A549 (cell line): ENCODE measurements around the gene ANKRD13C. TPM values are rescaled to one million over a fixed set of nuclear protein-coding genes. Genes with fewer than 3 reads are reported as not detected.

Experiments used
- ATAC-seq, 2 experiments: fragments of 200-7000 bp in 1 of 2; fragments of >200 bp in 1 of 2; cut with Nextera tagmentation in 1 of 2; cut with Tn5 transposase in 1 of 2; 3 replicates each; pipeline versions ENCODE4 v1.8.0 to v1.9.1; 2018 to 2020; ENCODE audit warnings: mild to moderate bottlenecking in 1 of 2, moderate library complexity in 1 of 2
- CTCF ChIA-PET: fragments of 300-600 bp; sonication (Branson Sonifier 250); formaldehyde crosslinking; extraction: SDS; loops from one replicate; lab custom pipeline; 2021; ENCODE audit warnings: antibody characterized with exemption, inconsistent platforms; lab: Yijun Ruan, JAX
- POLR2A ChIA-PET: fragments of 350-600 bp; formaldehyde crosslinking; extraction: SDS; loops from one replicate; lab custom pipeline; 2021; ENCODE audit warnings: antibody characterized with exemption, inconsistent platforms; lab: Yijun Ruan, JAX
- DNase-seq, 2 experiments: peaks; one replicate each; pipeline versions ENCODE4 v3.0.0 to v3.0.0-alpha.2; 2011 to 2016; ENCODE audit warnings: low read depth in 1 of 2, low spot score in 1 of 2
- FAIRE-seq: peaks from 2 replicates; lab custom pipeline; 2011; peaks lifted over from hg19 to GRCh38; lab: Jason Lieb, UNC
- H3K27ac ChIP-seq, 2 experiments: fragments of >200 bp; sonication (Bioruptor Twin); formaldehyde crosslinking; 3 replicates each; pipeline ENCODE4 v1.5.1; 2016 to 2017
- H3K4me1 ChIP-seq: fragments of >200 bp; sonication (Bioruptor Twin); formaldehyde crosslinking; 3 replicates; pipeline ENCODE4 v1.6.1; 2016
- H3K4me2 ChIP-seq: fragments of >200 bp; sonication (Bioruptor Twin); formaldehyde crosslinking; 3 replicates; pipeline ENCODE4 v1.6.1; 2016
- H3K4me3 ChIP-seq: fragments of >200 bp; sonication (Bioruptor Twin); formaldehyde crosslinking; 3 replicates; pipeline ENCODE4 v1.5.1; 2016
- H3K9me3 ChIP-seq: fragments of >200 bp; sonication (Bioruptor Twin); formaldehyde crosslinking; 3 replicates; pipeline ENCODE4 v1.6.1; 2016
- ELK1 ChIP-seq: fragments of 150-350 bp; IDR thresholded peaks from 2 replicates; pipeline ENCODE4 v1.6.1; 2014; ENCODE audit warnings: low read depth, mild to moderate bottlenecking, low read length
- FOSL2 ChIP-seq, 2 experiments: fragments of 450-650 bp in 1 of 2; fragments of >200 bp in 1 of 2; sonication (Bioruptor Twin) in 1 of 2; formaldehyde crosslinking; IDR thresholded peaks; 2 replicates each; pipeline versions ENCODE4 v1.5.0 to v1.6.1; 2016 to 2020; ENCODE audit warnings: mild to moderate bottlenecking in 1 of 2, moderate library complexity in 1 of 2
- GATA3 ChIP-seq: IDR thresholded peaks from 2 replicates; pipeline ENCODE4 v1.6.1; 2012; ENCODE audit warnings: borderline replicate concordance
- HEYL ChIP-seq: fragments of 250-450 bp; sonication (Bioruptor Pico); IDR thresholded peaks from 2 replicates; pipeline ENCODE4 v1.8.0; 2021; ENCODE audit warnings: mild to moderate bottlenecking, moderate library complexity
- KDM1A ChIP-seq: fragments of 200-600 bp; sonication (generic); IDR thresholded peaks from 2 replicates; pipeline ENCODE4 v1.6.1; 2016; ENCODE audit warnings: low read depth, mild to moderate bottlenecking
- MAX ChIP-seq: IDR thresholded peaks from 2 replicates; pipeline ENCODE4 v1.6.1; 2012
- PBX3 ChIP-seq: IDR thresholded peaks from 2 replicates; pipeline ENCODE4 v1.6.1; 2012
- POLR2AphosphoS2 ChIP-seq: conservative IDR thresholded peaks from 2 replicates; pipeline ENCODE4 v1.6.1; 2012; ENCODE audit warnings: low read length, improper control_type of control experiment, inconsistent platforms
- RFX5 ChIP-seq: fragments of 450-650 bp; IDR thresholded peaks from 2 replicates; pipeline ENCODE4 v1.7.1; 2014; ENCODE audit warnings: antibody characterized with exemption, mild to moderate bottlenecking, moderate library complexity
- SMC3 ChIP-seq: fragments of >200 bp; sonication (Bioruptor Twin); formaldehyde crosslinking; IDR thresholded peaks from 3 replicates; pipeline ENCODE4 v1.6.1; 2018; ENCODE audit warnings: inconsistent platforms
- ZSCAN20 ChIP-seq: fragments of 250-450 bp; sonication (Bioruptor Pico); IDR thresholded peaks from 2 replicates; pipeline ENCODE4 v1.8.0; 2022; ENCODE audit warnings: mild to moderate bottlenecking, moderate library complexity
- WGBS: methylation state at CpG from one replicate; pipeline ENCODE4 v1.1.6; 2017; ENCODE audit errors: missing lambda C conversion rate; 5-methylcytosine and 5-hydroxymethylcytosine counted together
- polyA plus RNA-seq, 4 experiments: library from polyadenylated mRNA; depleted of rRNA in 3 of 4; stranded (reverse); fragments of >200 nt; fragmentation: RNase III in 1 of 4; extraction: RNeasy Plus Mini Kit Qiagen cat#74134 plus additional on column Dnase treatment in 1 of 4; gene quantifications; 2 replicates in 3 of 4; 3 replicates in 1 of 4; pipeline ENCODE4 v1.2.3, GENCODE V29; 2011 to 2017

ANKRD13C gene
- polyA plus RNA-seq, 2 of the 4 experiments (the other 2 are of a cell fraction) = 8.1 to 12.5 TPM

GRCh38 chr1:70210820-70211219 is 143.7 kb downstream of the ANKRD13C start:
- no peak for DNase-seq
- no peak overlapping the region for H3K4me2 ChIP-seq
- ChIA-PET POLR2A (no interaction called here), CTCF (interaction anchor here (0.7 kb wide), 1 partner anchor 21 kb away, joined by 3 read pairs; no protein-coding TSS in a partner anchor)
- FAIRE-seq = no peak
- TF ChIP-seq FOSL2 (IDR thresholded peaks at IDR 0.05) = no peak
- TF ChIP-seq FOSL2 (CRISPR knock-in tag; IDR thresholded peaks at IDR 0.05) = no peak
- TF ChIP-seq RFX5 = no peak
- TF ChIP-seq HEYL (CRISPR knock-in tag) = no peak
- TF ChIP-seq ELK1 = no peak
- no peak for TF ChIP-seq POLR2AphosphoS2
- no peak for TF ChIP-seq PBX3
- TF ChIP-seq GATA3 = no peak
- TF ChIP-seq KDM1A = no peak
- no peak for TF ChIP-seq SMC3
- no peak for TF ChIP-seq MAX
- no peak for TF ChIP-seq ZSCAN20 (CRISPR knock-in tag)
- peaks cover 9% of the 10 kb centered on the region for H3K4me1 ChIP-seq
- no peak overlapping the region for H3K4me3 ChIP-seq
- WGBS = 97% methylated on average over 1 of the region's 1 CpG
- no peak for ATAC-seq
- H3K9me3 ChIP-seq = no peaks in the 10 kb centered on the region
- no peak overlapping the region for H3K27ac ChIP-seq

Other genes with a start within 250 kb of the ANKRD13C start
- 16.3 and 25.3 TPM in 2 replicates for gene LRRC40, start 149.1 kb downstream of the ANKRD13C start, polyA plus RNA-seq (2011; rRNA removed)
- gene LRRC40, start 149.1 kb downstream of the ANKRD13C start, polyA plus RNA-seq (2017; fragmentation: RNase III; extraction: RNeasy Plus Mini Kit Qiagen cat#74134 plus additional on column Dnase treatment) = 10.6 to 11.7 TPM (median 11.0 TPM) in 3 replicates
- gene SRSF11, start 133.3 kb downstream of the ANKRD13C start, polyA plus RNA-seq (2011; rRNA removed) = 172 and 202 TPM in 2 replicates
- gene SRSF11, start 133.3 kb downstream of the ANKRD13C start, polyA plus RNA-seq (2017; fragmentation: RNase III; extraction: RNeasy Plus Mini Kit Qiagen cat#74134 plus additional on column Dnase treatment) = 125 to 153 TPM (median 144 TPM) in 3 replicates
- gene CTH, start 56.5 kb upstream of the ANKRD13C start, polyA plus RNA-seq (2011; rRNA removed) = 6.8 and 7.2 TPM in 2 replicates
- gene CTH, start 56.5 kb upstream of the ANKRD13C start, polyA plus RNA-seq (2017; fragmentation: RNase III; extraction: RNeasy Plus Mini Kit Qiagen cat#74134 plus additional on column Dnase treatment) = 2.3 to 3.8 TPM (median 3.7 TPM) in 3 replicates